ENCODE measurements around the gene EID2.

EID2 gene

DNA sequence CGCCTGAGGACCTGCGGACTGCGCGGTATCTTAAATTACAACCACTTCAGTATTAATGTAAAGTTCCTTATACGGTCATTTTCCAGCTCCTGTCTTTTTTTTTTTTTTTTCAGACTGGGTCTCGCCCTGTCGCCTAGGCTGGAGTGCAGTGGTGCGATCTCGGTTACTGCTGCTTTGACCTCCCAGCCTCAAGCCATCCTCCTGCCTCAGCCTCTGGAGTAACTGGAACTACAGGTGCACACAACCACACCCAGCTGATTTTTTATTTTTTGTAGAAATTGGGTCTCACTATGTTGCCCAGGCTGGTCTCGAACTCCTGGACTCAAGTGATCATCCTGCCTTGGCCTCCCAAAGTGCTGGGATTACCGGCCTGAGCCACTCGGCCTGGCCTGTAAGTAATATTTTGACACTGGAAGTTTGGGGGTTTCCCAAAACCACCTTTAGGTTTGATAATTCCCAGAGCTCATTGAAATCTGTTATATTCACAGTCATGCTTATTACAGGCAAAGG lies 6.9 kb downstream of the EID2 start:
- DNase-seq, result no peak

DNA sequence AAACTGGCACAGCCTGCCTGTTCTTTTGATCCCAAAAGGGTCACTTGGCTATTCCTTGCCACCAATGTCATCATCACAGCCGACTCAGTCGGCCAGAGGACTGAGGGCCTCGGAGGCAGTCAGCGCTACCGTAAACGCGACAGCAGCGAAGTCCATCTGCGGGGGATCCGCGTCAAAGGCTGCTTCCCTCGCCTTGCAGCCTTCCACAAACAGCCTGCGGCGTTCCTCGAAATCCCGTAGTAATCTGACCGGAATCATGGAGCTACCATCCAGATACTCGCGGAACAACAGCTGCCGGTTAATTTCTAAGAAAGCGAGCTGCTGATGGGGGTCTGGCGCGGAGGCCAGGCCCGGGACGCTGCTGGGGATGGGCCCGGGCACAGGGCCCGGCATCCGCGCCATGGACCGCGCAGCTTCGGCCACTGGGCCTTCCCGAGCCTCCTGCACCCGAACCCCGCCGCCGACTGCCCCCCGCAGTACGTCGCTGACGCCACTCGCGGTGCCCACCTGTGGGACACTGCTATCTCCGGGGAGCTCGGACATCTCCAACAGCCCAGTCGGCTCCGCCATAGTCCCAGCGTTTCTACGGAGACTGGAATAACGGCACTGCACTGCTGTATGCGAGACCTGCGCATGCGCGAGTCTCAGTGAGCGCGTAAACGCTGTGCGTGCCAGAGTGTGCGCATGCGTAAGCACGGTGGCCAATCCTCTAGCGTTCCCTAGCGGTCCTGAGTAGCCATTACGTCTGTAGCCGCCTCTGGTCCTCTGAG lies 7.5 kb downstream of the EID2 start, which contains the start of gene EID2B:
Gene EID2B, minus strand, starts transcription at position 620 of the 770 bp plus-strand sequence. Its CDS starts 50 bp downstream, at position 570.
- peak; percentile 100 for DNase-seq

DNA sequence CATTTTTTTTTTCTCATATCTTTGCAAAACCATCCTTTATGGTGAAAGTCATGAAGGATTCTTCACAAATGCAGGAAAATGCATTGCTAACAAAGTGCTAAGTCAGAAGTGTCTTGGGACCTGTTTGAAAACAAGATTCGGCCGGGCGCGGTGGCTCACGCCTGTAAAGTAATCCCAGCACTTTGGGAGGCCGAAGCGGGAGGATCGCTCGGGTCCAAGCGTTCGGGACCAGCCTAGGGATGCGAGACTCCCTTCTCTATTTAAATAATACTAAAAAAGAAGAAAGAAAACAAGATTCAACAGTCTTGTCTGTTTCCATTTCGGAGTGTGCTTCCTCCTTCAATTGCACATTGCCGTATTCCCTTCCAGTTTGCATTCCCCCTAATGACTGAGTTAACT lies 8.1 kb downstream of the EID2 start:
- DNase-seq, result no peak

DNA sequence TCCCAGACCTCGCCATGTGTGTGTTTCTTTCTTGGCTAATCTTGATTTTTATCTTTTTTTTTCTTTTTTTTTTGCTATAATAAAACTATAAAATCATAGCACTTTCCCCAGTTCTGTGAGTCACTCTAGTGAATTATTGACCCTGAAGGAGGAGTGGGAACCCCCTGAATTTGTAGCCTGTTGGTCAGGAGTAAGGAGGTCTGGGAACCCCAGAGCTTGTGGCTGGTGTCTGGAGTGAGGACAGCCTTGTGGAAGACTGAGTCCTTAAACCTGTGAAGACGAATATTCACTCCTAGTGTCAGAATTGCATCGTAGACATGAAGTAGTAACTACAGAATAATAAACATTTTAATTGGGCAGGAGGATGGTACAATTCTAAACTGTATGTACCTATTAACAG lies 14.8 kb downstream of the EID2 start:
- no peak for DNase-seq

DNA sequence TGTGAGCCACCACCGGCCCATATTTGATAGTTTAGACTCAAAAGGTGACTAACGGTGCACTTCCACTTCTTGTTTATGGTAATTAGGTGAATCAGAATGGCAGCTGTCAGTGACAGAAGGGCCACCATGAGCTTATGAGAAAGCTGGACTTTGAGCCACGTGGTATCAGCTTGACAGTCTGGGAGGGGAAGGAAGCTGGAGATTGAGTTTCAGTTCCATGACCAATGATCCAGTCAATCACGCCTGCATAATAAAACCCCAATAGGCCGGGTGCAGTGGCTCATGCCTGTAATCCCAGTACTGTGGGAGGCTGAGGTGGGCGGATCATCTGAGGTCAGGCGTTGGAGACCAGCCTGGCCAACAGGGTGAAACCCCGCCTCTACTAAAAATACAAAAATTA lies 15.5 kb downstream of the EID2 start:
- DNase-seq, result no peak

DNA sequence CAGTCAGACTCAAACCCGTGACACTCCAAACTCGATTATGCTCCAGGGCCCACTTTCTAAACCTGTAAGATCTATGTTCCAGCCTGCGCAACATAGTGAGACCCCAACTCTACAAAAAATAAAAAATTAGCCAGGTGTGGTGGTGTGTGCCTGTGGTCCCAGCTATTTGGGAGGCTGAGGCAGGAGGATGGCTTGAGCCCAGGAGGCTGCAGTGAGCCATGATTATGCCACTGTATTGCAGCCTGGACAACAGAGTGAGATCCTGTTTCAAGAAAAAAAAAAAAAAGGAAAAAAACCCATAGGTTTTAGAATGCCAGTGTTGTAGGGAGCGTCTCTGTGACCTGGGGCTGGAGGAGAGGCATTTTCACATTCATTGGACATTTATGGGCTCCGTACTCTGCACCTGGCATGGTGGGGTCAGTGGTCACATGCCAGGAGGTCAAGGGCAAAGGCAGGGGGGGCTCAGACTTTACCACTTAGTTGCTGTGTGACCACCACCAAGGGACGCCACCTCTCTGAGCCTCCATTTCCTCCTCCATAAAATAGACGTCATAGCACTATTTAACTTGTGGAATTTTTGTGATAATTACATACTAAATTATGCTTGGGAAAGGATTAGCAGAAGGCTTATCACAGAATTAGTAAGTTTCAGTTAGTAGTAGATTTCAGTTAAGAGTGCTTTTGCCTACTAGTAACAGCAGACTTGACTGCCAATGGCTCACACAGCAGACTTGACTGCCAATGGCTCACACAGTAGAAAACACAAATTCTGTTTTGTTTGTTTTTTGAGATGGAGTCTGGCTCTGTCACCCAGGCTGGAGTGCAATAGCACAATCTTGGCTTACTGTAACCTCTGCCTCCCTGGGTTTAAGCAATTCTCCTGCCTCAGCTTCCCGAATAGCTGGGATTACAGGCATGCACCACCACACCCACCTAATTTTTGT lies 19.1 kb downstream of the EID2 start:
- DNase-seq, result no peak

DNA sequence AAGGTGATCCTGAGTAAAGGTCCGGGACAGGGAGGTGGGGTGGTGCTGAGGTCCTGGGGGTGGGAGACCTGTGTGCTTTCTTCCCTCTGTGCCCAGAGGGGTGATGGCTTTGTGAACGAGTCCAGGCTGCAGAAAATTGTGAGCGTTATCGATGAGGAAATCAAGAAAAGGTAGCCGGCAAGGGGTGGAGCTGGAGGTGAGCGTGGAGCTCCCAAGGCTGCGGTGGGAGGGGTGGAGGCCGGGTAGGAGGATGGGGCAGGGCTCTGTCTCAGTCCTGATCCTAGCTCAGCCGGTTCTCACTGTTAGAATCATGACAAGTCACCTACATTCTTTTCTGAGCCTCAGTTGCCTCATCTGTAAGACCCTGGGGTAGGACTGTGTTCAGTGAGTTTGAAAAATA lies 21.0 kb downstream of the EID2 start:
- peak; percentile 95 for DNase-seq

DNA sequence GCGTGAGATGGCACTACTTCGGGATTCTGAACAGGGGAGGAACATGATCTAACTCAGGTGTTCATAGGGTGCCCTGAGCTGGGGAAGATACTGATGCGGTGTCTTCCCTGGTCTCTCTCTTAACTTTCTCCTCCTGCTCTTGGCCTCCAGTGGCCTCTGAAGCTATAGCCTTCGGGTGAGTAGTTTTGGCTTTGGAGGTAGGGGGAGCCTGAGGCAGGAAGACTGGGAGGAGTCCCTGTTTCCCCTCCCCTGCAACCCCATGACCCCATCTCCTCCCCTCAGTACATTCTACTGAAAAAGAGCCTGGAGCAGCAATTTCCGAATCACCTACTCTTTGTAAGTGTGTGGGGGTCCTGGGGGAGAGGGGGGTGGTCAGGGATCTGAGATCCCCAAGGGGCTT lies 21.5 kb downstream of the EID2 start:
- DNase-seq, result no peak

DNA sequence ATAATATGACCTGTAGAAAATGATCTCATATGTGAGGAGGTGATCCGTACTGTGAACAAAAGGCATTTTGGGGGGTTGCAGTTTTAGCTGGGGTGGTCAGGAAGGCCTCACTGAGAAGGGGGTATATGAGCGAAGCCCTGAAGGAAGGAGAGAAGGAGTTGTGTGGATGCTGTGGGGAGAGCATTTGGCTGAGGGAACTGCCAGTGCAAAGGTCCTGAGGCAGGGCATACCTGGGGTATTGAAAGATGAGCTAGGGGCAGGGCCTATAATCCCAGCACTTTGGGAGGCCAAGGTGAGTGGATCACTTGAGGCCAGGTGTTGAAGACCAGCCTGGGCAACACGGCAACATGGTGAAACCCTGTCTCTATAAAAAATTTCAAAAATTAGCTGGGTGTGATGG lies 22.5 kb downstream of the EID2 start:
- DNase-seq, result no peak

DNA sequence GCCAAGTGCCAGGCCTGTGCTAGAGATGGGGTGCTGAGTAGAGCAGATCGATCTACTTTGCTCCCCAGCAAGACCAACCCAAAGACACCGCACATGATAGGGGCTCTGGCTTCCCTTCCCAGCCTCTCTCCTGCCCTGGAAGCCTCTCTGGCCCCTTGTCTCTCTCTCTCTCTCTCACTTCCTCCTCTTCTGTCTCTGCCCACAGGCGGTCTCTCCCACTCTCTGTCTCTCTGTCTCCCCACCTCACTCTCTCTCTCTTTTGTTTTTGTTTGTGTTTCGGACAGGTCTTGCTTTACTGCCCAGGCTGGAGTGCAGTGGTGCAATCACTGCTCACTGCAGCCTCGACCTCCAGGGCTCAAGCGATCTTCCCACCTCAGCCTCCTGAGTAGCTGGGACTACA lies 23.7 kb downstream of the EID2 start:
- DNase-seq, result no peak

DNA sequence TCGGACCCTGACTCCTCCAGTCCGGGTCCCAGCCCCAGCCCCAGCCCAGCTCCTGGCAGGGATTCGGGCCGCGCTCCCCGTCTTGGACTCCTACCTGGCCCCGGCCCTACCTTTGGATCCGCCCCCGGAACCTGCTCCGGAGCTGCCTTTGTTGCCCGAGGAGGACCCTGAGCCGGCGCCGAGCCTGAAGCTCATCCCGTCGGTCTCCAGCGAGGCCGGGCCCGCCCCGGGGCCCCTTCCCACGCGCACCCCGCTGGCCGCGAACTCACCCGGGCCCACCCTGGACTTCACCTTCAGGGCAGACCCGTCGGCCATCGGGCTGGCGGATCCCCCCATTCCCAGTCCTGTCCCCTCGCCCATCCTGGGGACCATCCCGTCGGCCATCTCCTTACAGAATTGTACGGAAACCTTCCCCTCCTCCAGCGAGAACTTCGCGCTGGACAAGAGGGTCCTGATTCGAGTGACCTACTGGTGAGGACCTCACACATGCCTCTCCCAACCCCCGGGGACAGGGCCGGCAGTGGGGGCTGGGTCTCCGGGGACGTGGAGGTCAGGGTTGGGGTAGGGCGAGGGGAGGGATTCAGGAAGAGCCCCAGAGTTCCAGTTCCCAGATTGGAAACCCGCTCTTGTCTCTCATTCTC lies 24.3 kb downstream of the EID2 start:
- no peak for DNase-seq

DNA sequence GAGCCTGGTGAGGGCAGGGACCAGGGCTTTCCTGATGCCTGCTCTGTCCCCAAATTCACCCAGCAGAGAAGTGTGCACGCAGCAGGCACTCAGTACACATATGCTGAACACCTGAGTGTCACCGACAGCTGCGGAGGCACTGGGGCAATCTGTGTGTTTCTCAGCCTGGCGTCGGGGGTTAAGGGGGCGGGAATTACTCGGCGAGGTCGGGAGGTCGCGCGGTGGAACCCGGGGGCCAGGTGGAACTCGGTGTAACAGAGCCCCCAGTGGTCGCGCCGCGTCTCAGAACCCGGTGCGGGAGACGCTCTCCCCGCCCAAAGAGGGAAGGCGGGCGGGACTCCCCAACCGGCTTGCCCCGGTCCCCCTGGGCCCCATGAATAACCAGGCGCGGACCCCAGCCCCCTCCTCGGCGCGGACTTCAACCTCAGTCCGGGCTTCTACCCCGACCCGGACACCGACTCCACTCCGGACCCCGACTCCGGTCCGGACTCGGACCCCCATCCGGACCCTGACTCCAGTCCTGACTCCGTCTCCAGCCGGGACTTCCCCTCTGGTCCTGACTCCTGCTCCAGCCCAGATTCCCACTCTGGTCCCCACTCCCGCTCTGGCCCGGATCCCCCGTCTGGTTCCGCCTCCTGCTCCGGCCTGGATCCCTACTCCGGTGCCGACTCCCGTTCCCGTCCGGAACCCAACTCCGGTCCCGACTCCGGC lies 25.0 kb downstream of the EID2 start, which contains the start of gene SELENOV:
Gene SELENOV, plus strand, starts transcription at position 300 of the 711 bp plus-strand sequence. Its CDS starts 74 bp downstream, at position 374.
- peak; percentile 76 for DNase-seq

DNA sequence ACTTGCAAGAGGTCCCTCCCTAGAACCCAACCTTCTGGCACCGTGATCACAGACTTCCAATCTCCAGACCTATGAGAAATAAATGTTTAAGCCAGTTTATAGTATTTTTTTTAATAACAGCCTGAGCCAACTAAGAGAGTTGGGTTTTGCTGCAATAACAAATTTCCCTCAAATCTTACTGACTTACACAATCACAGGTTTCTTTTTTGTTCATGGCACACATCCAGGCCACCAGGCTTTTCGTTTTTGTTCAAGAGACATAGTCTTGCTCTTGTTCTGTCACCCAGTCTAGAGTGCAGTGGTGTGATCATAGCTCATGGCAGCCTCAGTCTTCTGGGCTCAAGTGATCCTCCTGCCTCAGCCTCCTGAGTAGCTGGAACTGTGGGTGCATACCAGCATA lies 27.0 kb downstream of the EID2 start:
- DNase-seq, result no peak

DNA sequence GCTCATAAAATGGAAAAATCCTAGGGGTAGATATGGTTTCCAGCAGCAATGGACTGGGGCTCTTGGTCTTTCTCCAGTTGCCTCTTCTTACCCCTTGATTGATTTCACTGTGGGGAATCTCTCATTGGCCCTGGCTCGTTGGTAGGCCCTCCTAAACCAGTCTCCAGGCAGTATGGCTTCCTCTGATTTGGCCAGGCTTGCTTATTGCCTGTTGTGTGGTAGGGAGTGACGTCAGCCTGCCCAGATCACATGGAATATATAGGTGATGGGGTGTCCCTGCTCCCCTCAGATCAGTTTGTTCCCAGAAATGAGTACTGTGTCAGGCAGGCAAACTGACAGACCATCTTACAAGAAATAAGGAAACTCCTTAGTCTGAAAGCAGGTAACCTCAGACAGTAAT lies 30.7 kb downstream of the EID2 start:
- DNase-seq, result no peak

DNA sequence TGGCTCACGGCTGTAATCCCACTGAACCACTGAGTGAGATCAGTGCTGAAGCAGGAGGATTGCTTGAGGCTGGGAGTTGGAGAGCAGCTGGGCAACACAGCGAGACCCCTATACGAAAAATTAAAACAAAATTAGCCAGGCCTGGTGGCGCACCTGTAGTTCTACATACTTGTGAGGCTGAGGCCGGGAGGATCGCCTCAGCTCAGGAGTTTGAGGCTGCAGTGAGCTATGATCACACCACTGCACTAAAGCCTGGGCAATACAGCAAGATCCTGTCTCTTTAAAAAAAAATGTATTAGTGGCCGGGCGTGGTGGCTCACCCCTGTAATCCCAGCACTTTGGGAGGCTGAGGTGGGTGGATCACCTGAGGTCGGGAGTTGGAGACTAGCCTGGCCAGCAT lies 31.3 kb downstream of the EID2 start:
- no peak for DNase-seq

DNA sequence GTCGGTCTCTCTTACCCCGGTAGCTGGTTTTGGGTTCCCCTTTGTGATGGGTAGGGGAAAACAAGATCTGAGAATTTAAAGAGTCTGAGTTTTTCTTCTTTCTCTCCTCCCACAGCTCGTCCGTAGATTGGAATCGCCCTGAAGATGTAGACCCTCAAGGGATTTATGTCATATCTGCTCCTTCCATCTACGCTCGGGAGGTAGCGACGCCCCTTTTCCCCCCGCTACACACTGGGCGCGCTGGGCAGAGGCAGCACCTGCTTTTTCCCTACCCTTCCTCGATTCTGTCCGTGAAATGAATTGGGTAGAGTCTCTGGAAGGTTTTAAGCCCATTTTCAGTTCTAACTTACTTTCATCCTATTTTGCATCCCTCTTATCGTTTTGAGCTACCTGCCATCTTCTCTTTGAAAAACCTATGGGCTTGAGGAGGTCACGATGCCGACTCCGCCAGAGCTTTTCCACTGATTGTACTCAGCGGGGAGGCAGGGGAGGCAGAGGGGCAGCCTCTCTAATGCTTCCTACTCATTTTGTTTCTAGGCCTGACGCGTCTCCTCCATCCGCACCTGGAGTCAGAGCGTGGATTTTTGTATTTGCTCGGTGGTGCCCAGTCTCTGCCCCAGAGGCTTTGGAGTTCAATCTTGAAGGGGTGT lies 32.1 kb downstream of the EID2 start:
- DNase-seq, result peak; percentile 70

DNA sequence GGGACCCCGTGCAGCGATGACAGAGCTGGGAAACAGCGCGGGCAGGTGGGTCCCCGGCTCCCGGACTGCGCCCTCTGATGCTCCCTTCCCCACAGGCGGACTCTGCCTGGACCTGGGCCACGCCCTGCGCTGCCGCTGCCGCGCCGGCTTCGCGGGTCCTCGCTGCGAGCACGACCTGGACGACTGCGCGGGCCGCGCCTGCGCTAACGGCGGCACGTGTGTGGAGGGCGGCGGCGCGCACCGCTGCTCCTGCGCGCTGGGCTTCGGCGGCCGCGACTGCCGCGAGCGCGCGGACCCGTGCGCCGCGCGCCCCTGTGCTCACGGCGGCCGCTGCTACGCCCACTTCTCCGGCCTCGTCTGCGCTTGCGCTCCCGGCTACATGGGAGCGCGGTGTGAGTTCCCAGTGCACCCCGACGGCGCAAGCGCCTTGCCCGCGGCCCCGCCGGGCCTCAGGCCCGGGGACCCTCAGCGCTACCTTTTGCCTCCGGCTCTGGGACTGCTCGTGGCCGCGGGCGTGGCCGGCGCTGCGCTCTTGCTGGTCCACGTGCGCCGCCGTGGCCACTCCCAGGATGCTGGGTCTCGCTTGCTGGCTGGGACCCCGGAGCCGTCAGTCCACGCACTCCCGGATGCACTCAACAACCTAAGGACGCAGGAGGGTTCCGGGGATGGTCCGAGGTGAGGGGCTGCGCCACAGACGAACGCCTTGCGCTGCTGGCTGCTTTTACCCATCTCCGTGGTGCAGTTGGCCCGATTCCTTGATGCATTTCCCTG lies 32.8 kb downstream of the EID2 start:
- peak; percentile 78 for DNase-seq

DNA sequence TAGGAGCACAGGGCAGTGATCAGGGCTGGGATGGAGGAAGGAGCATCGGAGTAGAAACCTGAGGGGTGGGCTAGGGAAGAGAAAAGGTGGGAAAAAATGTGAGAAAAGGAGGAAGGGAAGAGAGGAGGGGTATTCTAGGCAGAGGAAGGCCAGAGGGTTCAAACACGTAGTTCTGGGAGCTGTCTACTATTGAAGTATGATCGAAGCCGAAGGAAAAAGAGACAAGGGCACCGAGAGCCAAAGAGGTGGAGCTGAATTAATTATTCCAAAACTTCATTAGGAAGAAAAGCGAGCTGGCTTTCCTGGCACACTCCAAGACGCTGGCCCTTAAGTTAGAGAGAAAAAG lies 33.4 kb downstream of the EID2 start:
- no peak for DNase-seq

DNA sequence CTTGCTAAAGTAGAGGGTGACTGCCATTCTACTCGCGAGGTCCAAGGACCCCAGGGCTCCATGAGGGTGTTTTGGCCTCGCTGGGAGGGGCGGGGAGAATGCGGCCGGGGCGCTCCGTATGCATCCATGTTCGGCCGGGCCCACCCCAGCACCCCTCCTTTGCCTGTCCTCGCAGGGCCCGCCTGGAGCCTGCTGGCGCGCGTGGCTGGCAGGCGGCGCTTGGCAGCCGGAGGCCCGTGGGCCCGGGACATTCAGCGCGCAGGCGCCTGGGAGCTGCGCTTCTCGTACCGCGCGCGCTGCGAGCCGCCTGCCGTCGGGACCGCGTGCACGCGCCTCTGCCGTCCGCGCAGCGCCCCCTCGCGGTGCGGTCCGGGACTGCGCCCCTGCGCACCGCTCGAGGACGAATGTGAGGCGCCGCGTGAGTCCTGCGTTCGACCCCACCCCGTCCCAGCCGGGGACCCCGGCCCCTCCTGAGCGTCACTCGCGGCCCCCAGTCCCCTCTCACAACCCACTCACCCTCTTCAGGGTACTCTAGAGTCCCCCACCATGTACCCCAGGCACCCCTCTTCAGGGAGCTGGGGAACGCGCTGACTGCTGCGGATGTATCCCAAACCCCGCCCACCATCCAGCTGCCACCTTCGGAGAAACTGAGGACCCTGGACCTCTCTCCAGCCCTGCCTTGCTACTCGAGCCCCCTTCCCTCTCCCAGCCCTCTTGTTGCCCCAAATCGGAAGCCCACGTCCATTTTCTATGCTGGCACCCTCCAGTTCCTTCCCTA lies 37.1 kb downstream of the EID2 start:
- DNase-seq, result no peak

DNA sequence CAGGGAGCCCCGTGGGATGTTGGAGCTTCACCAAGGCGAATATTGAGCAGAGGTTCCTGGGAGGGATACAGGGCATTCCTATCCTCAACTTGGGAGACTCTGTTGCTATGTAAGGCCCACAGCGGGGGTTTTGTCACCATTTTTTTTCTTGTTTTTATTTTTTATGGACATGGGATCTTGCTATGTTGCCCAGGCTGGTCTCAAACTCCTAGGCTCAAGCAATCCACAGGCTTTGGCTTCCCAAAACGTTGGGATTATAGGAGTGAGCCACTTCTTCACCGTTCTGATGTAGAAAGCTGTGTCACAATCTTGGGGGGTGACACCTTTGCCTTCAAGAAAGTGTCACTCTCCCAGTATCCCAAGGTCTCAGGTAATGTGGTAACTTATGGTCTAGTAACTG lies 38.6 kb downstream of the EID2 start:
- no peak for DNase-seq
